HG03103 (cell line): ENCODE data around the gene RIMBP3B.
"Not testable (repeated sequence)": the region's sequence is repeated elsewhere in the genome, so short reads cannot be mapped to it uniquely, and the experiment has no call there.

Experiments
- ATAC-seq: cut with Tn5 transposase; IDR thresholded peaks from one replicate; pipeline ENCODE4 v1.9.1; 2021; ENCODE audit warnings: low read depth; ENCODE audit not compliant: unreplicated experiment

The RIMBP3B gene

GRCh38 chr22:21407792-21408191, 24.2 kb downstream of the RIMBP3B start:
- ATAC-seq: not testable (repeated sequence)

- not testable (repeated sequence) for ATAC-seq
Observed at GRCh38 chr22:21416375-21416774, 32.8 kb downstream of the RIMBP3B start.

GRCh38 chr22:21417227-21417746, 33.7 kb downstream of the RIMBP3B start, which contains the start of gene HIC2:
Gene HIC2, plus strand, starts transcription at chr22:21417371. Its CDS starts 25,461 bp downstream, at chr22:21442832.
- peak; percentile 65 for ATAC-seq

- ATAC-seq: peak; percentile 7
Observed at GRCh38 chr22:21417853-21418252, 34.3 kb downstream of the RIMBP3B start.

- not testable (repeated sequence) for ATAC-seq
Observed at GRCh38 chr22:21418974-21419638, 35.6 kb downstream of the RIMBP3B start.

GRCh38 chr22:21420180-21420763, 36.7 kb downstream of the RIMBP3B start:
- ATAC-seq: not testable (repeated sequence)

GRCh38 chr22:21424084-21424709, 40.6 kb downstream of the RIMBP3B start:
- ATAC-seq: not testable (repeated sequence)

- ATAC-seq: not testable (repeated sequence)
Observed at GRCh38 chr22:21434378-21435233, 51.1 kb downstream of the RIMBP3B start.

GRCh38 chr22:21435998-21436810, 52.7 kb downstream of the RIMBP3B start:
- ATAC-seq: not testable (repeated sequence)

- ATAC-seq: not testable (repeated sequence)
Observed at GRCh38 chr22:21438013-21438412, 54.5 kb downstream of the RIMBP3B start.
